H9 (cell line): ENCODE results near the gene GLT6D1. TPM values are rescaled to one million over a fixed set of nuclear protein-coding genes. Genes with fewer than 3 reads are reported as not detected.

Experiments used
- DNase-seq: peaks from one replicate; pipeline ENCODE4 v3.0.0-alpha.2; 2017
- H2AFZ ChIP-seq: one replicate; pipeline ENCODE4 v1.6.1; 2013; ENCODE audit warnings: mild to moderate bottlenecking, low read length, control low read depth, moderate library complexity
- H2AK5ac ChIP-seq: 2 replicates; pipeline ENCODE4 v1.6.1; 2013; ENCODE audit warnings: low read length, control low read depth, mixed read lengths; ENCODE audit not compliant: insufficient read length
- H2BK120ac ChIP-seq: one replicate; pipeline ENCODE4 v1.6.1; 2013; ENCODE audit warnings: low read depth, mild to moderate bottlenecking, low read length, control low read depth, inconsistent platforms; ENCODE audit not compliant: poor library complexity, severe bottlenecking
- H2BK12ac ChIP-seq: 2 replicates; pipeline ENCODE4 v1.6.1; 2013; ENCODE audit warnings: low read length, control low read depth, mixed read lengths, low read depth; ENCODE audit not compliant: insufficient read length
- H2BK15ac ChIP-seq: 2 replicates; pipeline ENCODE4 v1.6.1; 2013; ENCODE audit warnings: low read depth, low read length, control low read depth
- H2BK20ac ChIP-seq: one replicate; pipeline ENCODE4 v1.6.1; 2013; ENCODE audit warnings: low read depth, mild to moderate bottlenecking, low read length, control low read depth, inconsistent platforms; ENCODE audit not compliant: poor library complexity, severe bottlenecking
- H2BK5ac ChIP-seq: 2 replicates; pipeline ENCODE4 v1.6.1; 2013; ENCODE audit warnings: low read length, control low read depth, mixed read lengths; ENCODE audit not compliant: insufficient read length
- H3K14ac ChIP-seq: 2 replicates; pipeline ENCODE4 v1.6.1; 2013; ENCODE audit warnings: low read length, control low read depth; ENCODE audit not compliant: insufficient read depth
- H3K18ac ChIP-seq: 2 replicates; pipeline ENCODE4 v1.6.1; 2013; ENCODE audit warnings: low read depth, mild to moderate bottlenecking, mixed read lengths, low read length, control low read depth; ENCODE audit not compliant: insufficient read length
- H3K23ac ChIP-seq: 2 replicates; pipeline ENCODE4 v1.6.1; 2013; ENCODE audit warnings: low read length, control low read depth, mixed read lengths, low read depth; ENCODE audit not compliant: insufficient read length
- H3K23me2 ChIP-seq: 2 replicates; pipeline ENCODE4 v1.6.1; 2013; ENCODE audit warnings: low read depth, mild to moderate bottlenecking, mixed read lengths, low read length, control low read depth; ENCODE audit not compliant: insufficient read length, poor library complexity, severe bottlenecking
- H3K27ac ChIP-seq: 2 replicates; pipeline ENCODE4 v1.5.1; 2013; ENCODE audit warnings: low read length, control low read depth, mixed read lengths, low read depth; ENCODE audit not compliant: insufficient read length
- H3K27me3 ChIP-seq: 2 replicates; pipeline ENCODE4 v1.6.1; 2013; ENCODE audit warnings: low read length, control low read depth, inconsistent platforms; ENCODE audit not compliant: insufficient read depth
- H3K4ac ChIP-seq: 2 replicates; pipeline ENCODE4 v1.6.1; 2013; ENCODE audit warnings: low read depth, mild to moderate bottlenecking, control low read depth, inconsistent platforms, low read length, moderate library complexity
- H3K4me1 ChIP-seq: 2 replicates; pipeline ENCODE4 v1.6.1; 2013; ENCODE audit warnings: low read length, control low read depth, inconsistent platforms; ENCODE audit not compliant: insufficient read depth
- H3K4me2 ChIP-seq: 2 replicates; pipeline ENCODE4 v1.6.1; 2013; ENCODE audit warnings: low read length, control low read depth, mixed read lengths; ENCODE audit not compliant: insufficient read length, insufficient read depth
- H3K56ac ChIP-seq: 2 replicates; pipeline ENCODE4 v1.6.1; 2013; ENCODE audit warnings: low read depth, mild to moderate bottlenecking, mixed read lengths, low read length, control low read depth; ENCODE audit not compliant: insufficient read length
- H3K79me1 ChIP-seq: 2 replicates; pipeline ENCODE4 v1.6.1; 2013; ENCODE audit warnings: low read depth, mild to moderate bottlenecking, moderate library complexity, low read length, control low read depth, inconsistent platforms; ENCODE audit not compliant: insufficient read depth, poor library complexity, severe bottlenecking
- H3K79me2 ChIP-seq: 2 replicates; pipeline ENCODE4 v1.6.1; 2013; ENCODE audit warnings: low read length, control low read depth, inconsistent platforms; ENCODE audit not compliant: insufficient read depth
- H3K9ac ChIP-seq: 2 replicates; pipeline ENCODE4 v1.6.1; 2013; ENCODE audit warnings: low read length, control low read depth, mixed read lengths; ENCODE audit not compliant: insufficient read length; ENCODE audit errors: extremely low read depth
- H3K9me3 ChIP-seq: one replicate; pipeline ENCODE4 v1.6.1; 2013; ENCODE audit warnings: low read depth, low read length, inconsistent platforms; ENCODE audit not compliant: control insufficient read depth
- H3T11ph ChIP-seq: one replicate; pipeline ENCODE4 v1.6.1; 2013; ENCODE audit warnings: mild to moderate bottlenecking, low read length, control low read depth, inconsistent platforms
- H4K20me1 ChIP-seq: one replicate; pipeline ENCODE4 v1.6.1; 2013; ENCODE audit not compliant: control insufficient read depth, insufficient read length, insufficient read depth
- H4K5ac ChIP-seq: 2 replicates; pipeline ENCODE4 v1.6.1; 2013; ENCODE audit warnings: low read depth, mild to moderate bottlenecking, mixed read lengths, low read length, control low read depth; ENCODE audit not compliant: insufficient read length
- H4K8ac ChIP-seq: replicated peaks from 2 replicates; pipeline ENCODE4 v1.6.1; 2013; ENCODE audit warnings: low read length, control low read depth, mixed read lengths, low read depth; ENCODE audit not compliant: insufficient read length
- H4K91ac ChIP-seq: 2 replicates; pipeline ENCODE4 v1.6.1; 2013; ENCODE audit warnings: low read depth, mild to moderate bottlenecking, moderate library complexity, mixed read lengths, low read length, control low read depth; ENCODE audit not compliant: insufficient read length
- H3K27ac Mint-ChIP-seq, 3 experiments: 2 replicates in 2 of 3; 3 replicates in 1 of 3; pipeline ENCODE4 v1.8.0; 2020 to 2021; ENCODE audit warnings: mixed read lengths in 3 of 3, mild to moderate bottlenecking in 1 of 3, moderate library complexity in 1 of 3
- H3K27me3 Mint-ChIP-seq: 2 replicates; pipeline ENCODE4 v1.8.0; 2021; ENCODE audit warnings: low read depth, mild to moderate bottlenecking, moderate library complexity, mixed read lengths
- H3K36me3 Mint-ChIP-seq, 3 experiments: 2 replicates in 2 of 3; 3 replicates in 1 of 3; pipeline ENCODE4 v1.8.0; 2020 to 2021; ENCODE audit warnings: low read depth in 3 of 3, mixed read lengths in 3 of 3; ENCODE audit not compliant: insufficient read depth in 1 of 3
- H3K4me1 Mint-ChIP-seq, 2 experiments: 2 replicates each; pipeline ENCODE4 v1.8.0; 2020; ENCODE audit warnings: mixed read lengths in 2 of 2
- H3K4me3 Mint-ChIP-seq, 2 experiments: 2 replicates in 1 of 2; 3 replicates in 1 of 2; pipeline ENCODE4 v1.8.0; 2020 to 2021; ENCODE audit warnings: mild to moderate bottlenecking in 2 of 2, mixed read lengths in 2 of 2, moderate library complexity in 1 of 2
- H3K9me3 Mint-ChIP-seq, 2 experiments: 2 replicates in 1 of 2; 3 replicates in 1 of 2; pipeline ENCODE4 v1.8.0; 2020; ENCODE audit warnings: mild to moderate bottlenecking in 2 of 2, mixed read lengths in 2 of 2, moderate library complexity in 1 of 2
- CTCF ChIP-seq: fragments of 200-600 bp; sonication (generic); conservative IDR thresholded peaks from 3 replicates; pipeline ENCODE4 v1.8.0; 2021; ENCODE audit warnings: antibody characterized with exemption, mild to moderate bottlenecking
- WGBS: extraction: QIAGEN DNeasy Blood & Tissue Kit; methylation state at CpG from one replicate; pipeline ENCODE4 v1.1.7; 2013; ENCODE audit warnings: missing lambda C conversion rate, low lambda C conversion rate, mixed read lengths; ENCODE audit not compliant: insufficient read length; ENCODE audit errors: extremely low coverage; 5-methylcytosine and 5-hydroxymethylcytosine counted together
- total RNA-seq: library from RNA; stranded (reverse); gene quantifications from 2 replicates; pipeline ENCODE4 v1.2.1, GENCODE V29; 2021

The GLT6D1 gene
- total RNA-seq, 1 experiment from 2014 or later = not detected

GRCh38 chr9:135644631-135645218 is 5.4 kb upstream of the GLT6D1 start:
- peaks cover 34 to 64% (median 47%) of the 10 kb centered on the region in 3 experiments for H3K36me3 Mint-ChIP-seq
- peaks cover 74 to 83% of the 10 kb centered on the region in 2 experiments for H3K9me3 Mint-ChIP-seq
- no peak overlapping the region for H3K14ac ChIP-seq
- H3K4me3 Mint-ChIP-seq = no peak overlapping the region
- H3K23me2 ChIP-seq = no peaks in the 10 kb centered on the region
- H4K91ac ChIP-seq = no peak overlapping the region
- peaks cover 17% of the 10 kb centered on the region for H3K9me3 ChIP-seq
- no peak overlapping the region for H4K5ac ChIP-seq
- peaks cover 8 to 21% of the 10 kb centered on the region in 2 experiments for H3K4me1 Mint-ChIP-seq
- H3K79me1 ChIP-seq = no peaks in the 10 kb centered on the region
- DNase-seq = peak; percentile 65
- 0 out of 2 replicates have a peak, but pooled peaks cover 1% of the 10 kb centered on the region for H3K79me2 ChIP-seq
- H2AFZ ChIP-seq = no peak overlapping the region
- no peaks in the 10 kb centered on the region; the same call in 1 of the 2 replicates for H3K4me1 ChIP-seq
- no peak overlapping the region for H2BK15ac ChIP-seq
- H3K27ac Mint-ChIP-seq = peak overlapping the region in 2 of 3 experiments; percentile 4; a peak in 2 of 7 replicates
- H3K4ac ChIP-seq = no peak overlapping the region
- no peak overlapping the region for H2BK5ac ChIP-seq
- H3K56ac ChIP-seq = no peak overlapping the region
- H3K23ac ChIP-seq = no peak overlapping the region
- H2BK120ac ChIP-seq = no peak overlapping the region
- H3K9ac ChIP-seq = no peak overlapping the region
- no peak overlapping the region for H2BK20ac ChIP-seq
- H3K27me3 ChIP-seq = no peaks in the 10 kb centered on the region
- H2BK12ac ChIP-seq = no peak overlapping the region
- H4K20me1 ChIP-seq = no peaks in the 10 kb centered on the region
- H3T11ph ChIP-seq = no peak overlapping the region
- H3K27ac ChIP-seq = no peak overlapping the region
- WGBS = no CpG with 5 or more reads among the region's 5 CpGs
- no peak overlapping the region for H3K4me2 ChIP-seq
- no peak for TF ChIP-seq CTCF
- no peak overlapping the region for H2AK5ac ChIP-seq
- H4K8ac ChIP-seq = no peak overlapping the region
- peaks cover 9% of the 10 kb centered on the region for H3K27me3 Mint-ChIP-seq
- H3K18ac ChIP-seq = no peak overlapping the region
